ENCODE results near the gene PRR23A.

Gene PRR23A

GRCh38 chr3:138972941-138973340 is 33.1 kb downstream of the PRR23A start:
- no peak for DNase-seq (ENCODE audit: low read depth)

GRCh38 chr3:138971766-138972320 is 34.2 kb downstream of the PRR23A start:
- DNase-seq (ENCODE audit: low read depth): no peak

GRCh38 chr3:138964923-138965322 is 41.1 kb downstream of the PRR23A start:
- no peak for DNase-seq (ENCODE audit: low read depth)

GRCh38 chr3:138964264-138964663 is 41.8 kb downstream of the PRR23A start:
- DNase-seq (ENCODE audit: low read depth): no peak

GRCh38 chr3:138962854-138963560 is 43.1 kb downstream of the PRR23A start:
- DNase-seq (ENCODE audit: low read depth): no peak

GRCh38 chr3:138960417-138960852 is 45.6 kb downstream of the PRR23A start:
- DNase-seq (ENCODE audit: low read depth): no peak

All from stimulated activated CD8-positive, alpha-beta memory T cell treated with anti-CD3 and anti-CD28 coated beads, Interleukin-4, amount 100 ng/mL, for 24 hours (primary cell).